ENCODE data around the gene TDRD10. TPM values are rescaled to one million over a fixed set of nuclear protein-coding genes. Genes with fewer than 3 reads are reported as not detected.

Gene TDRD10
- total RNA-seq, 1 donor from 2014 or later: 27.8 TPM

GRCh38 chr1:154593390-154593789, 91.4 kb downstream of the TDRD10 start:
- Mint-ChIP-seq H3K4me3 (ENCODE audit: unreplicated experiment) (no peak overlapping the region), H3K4me1 (ENCODE audit: unreplicated experiment) (peaks cover 9% of the 10 kb centered on the region)

GRCh38 chr1:154594811-154595210, 92.8 kb downstream of the TDRD10 start:
- H3K36me3 Mint-ChIP-seq (ENCODE audit: low read depth, unreplicated experiment): peaks cover 54% of the 10 kb centered on the region
- H3K27ac Mint-ChIP-seq (ENCODE audit: unreplicated experiment): no peak overlapping the region
- no peaks in the 10 kb centered on the region for H3K27me3 Mint-ChIP-seq (ENCODE audit: unreplicated experiment)
- no peaks in the 10 kb centered on the region for H3K9me3 Mint-ChIP-seq (ENCODE audit: unreplicated experiment)
- no peak for DNase-seq (ENCODE audit: low spot score)
- TF ChIP-seq CTCF (IDR thresholded peaks at IDR 0.05; ENCODE audit: unreplicated experiment): no peak
- H3K4me1 Mint-ChIP-seq (ENCODE audit: unreplicated experiment): peaks cover 6% of the 10 kb centered on the region
- no peak overlapping the region for H3K4me3 Mint-ChIP-seq (ENCODE audit: unreplicated experiment)

More at GRCh38 chr1:154593390-154593789, 91.4 kb downstream of the TDRD10 start:
- no peaks in the 10 kb centered on the region for H3K9me3 Mint-ChIP-seq (ENCODE audit: unreplicated experiment)
- TF ChIP-seq CTCF (IDR thresholded peaks at IDR 0.05; ENCODE audit: unreplicated experiment): no peak
- H3K27me3 Mint-ChIP-seq (ENCODE audit: unreplicated experiment): no peaks in the 10 kb centered on the region
- H3K27ac Mint-ChIP-seq (ENCODE audit: unreplicated experiment): no peak overlapping the region
- peaks cover 64% of the 10 kb centered on the region for H3K36me3 Mint-ChIP-seq (ENCODE audit: low read depth, unreplicated experiment)
- no peak for DNase-seq (ENCODE audit: low spot score)

GRCh38 chr1:154595621-154596020, 93.6 kb downstream of the TDRD10 start:
- H3K9me3 Mint-ChIP-seq (ENCODE audit: unreplicated experiment): no peaks in the 10 kb centered on the region
- TF ChIP-seq CTCF (IDR thresholded peaks at IDR 0.05; ENCODE audit: unreplicated experiment): no peak
- no peak for DNase-seq (ENCODE audit: low spot score)
- no peak overlapping the region for H3K4me3 Mint-ChIP-seq (ENCODE audit: unreplicated experiment)
- H3K27me3 Mint-ChIP-seq (ENCODE audit: unreplicated experiment): no peaks in the 10 kb centered on the region
- H3K36me3 Mint-ChIP-seq (ENCODE audit: low read depth, unreplicated experiment): peaks cover 53% of the 10 kb centered on the region
- no peak overlapping the region for H3K27ac Mint-ChIP-seq (ENCODE audit: unreplicated experiment)
- H3K4me1 Mint-ChIP-seq (ENCODE audit: unreplicated experiment): peaks cover 3% of the 10 kb centered on the region

Other genes with a start within 250 kb of the TDRD10 start
- 57.1 TPM for gene HAX1, start 229.6 kb upstream of the TDRD10 start, total RNA-seq (ENCODE audit: unreplicated experiment)
- not detected for gene AQP10, start 181.1 kb upstream of the TDRD10 start, total RNA-seq (ENCODE audit: unreplicated experiment)
- 58.1 TPM for gene ATP8B2, start 176.7 kb upstream of the TDRD10 start, total RNA-seq (ENCODE audit: unreplicated experiment)
- gene IL6R, start 96.9 kb upstream of the TDRD10 start, total RNA-seq (ENCODE audit: unreplicated experiment): 1.0 TPM
- 79.3 TPM for gene SHE, start 193 bp downstream of the TDRD10 start, total RNA-seq (ENCODE audit: unreplicated experiment)
- gene UBE2Q1, start 56.4 kb downstream of the TDRD10 start, total RNA-seq (ENCODE audit: unreplicated experiment): 73.9 TPM
- gene CHRNB2, start 65.6 kb downstream of the TDRD10 start, total RNA-seq (ENCODE audit: unreplicated experiment): 0.44 TPM
- 156 TPM for gene ADAR, start 106.0 kb downstream of the TDRD10 start, total RNA-seq (ENCODE audit: unreplicated experiment)

All from endothelial cell (in vitro differentiated cells).